ENCODE data around the gene IGFL2.

DNA sequence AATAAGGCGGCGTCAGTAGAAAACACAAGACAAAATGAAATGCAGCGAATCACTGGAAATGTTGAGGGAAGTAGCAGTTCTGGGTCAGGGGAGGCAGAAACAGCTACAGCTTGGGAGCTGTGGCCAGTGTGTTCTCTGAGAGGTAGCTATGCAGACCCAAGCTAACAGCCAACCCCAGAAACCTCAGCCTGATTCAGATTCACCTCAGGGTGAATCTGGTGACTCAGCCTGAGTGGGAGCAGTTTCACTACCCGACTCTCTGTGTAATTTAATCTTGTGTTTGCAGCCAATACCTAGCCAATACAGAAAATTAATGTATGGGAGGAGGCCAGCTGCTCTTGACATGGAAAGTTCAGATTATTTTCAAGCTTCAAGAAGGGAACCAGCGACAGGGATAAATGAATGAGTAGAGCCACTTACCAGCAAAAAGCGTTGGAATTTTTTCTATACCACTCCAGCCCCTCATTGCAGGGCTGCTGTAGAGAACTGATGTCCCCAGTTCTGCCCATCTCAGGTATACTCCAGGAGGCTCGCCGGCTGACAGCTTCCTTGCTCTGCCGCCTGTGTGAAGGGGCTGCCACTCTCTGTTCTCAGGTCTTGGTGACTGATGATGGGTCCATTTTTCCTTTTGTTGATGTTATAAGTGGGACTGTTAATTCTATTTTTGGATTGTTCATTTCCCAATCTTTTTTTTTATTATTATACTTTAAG is 32.5 kb upstream of the IGFL2 start:
- TF ChIP-seq, protein P1, sequence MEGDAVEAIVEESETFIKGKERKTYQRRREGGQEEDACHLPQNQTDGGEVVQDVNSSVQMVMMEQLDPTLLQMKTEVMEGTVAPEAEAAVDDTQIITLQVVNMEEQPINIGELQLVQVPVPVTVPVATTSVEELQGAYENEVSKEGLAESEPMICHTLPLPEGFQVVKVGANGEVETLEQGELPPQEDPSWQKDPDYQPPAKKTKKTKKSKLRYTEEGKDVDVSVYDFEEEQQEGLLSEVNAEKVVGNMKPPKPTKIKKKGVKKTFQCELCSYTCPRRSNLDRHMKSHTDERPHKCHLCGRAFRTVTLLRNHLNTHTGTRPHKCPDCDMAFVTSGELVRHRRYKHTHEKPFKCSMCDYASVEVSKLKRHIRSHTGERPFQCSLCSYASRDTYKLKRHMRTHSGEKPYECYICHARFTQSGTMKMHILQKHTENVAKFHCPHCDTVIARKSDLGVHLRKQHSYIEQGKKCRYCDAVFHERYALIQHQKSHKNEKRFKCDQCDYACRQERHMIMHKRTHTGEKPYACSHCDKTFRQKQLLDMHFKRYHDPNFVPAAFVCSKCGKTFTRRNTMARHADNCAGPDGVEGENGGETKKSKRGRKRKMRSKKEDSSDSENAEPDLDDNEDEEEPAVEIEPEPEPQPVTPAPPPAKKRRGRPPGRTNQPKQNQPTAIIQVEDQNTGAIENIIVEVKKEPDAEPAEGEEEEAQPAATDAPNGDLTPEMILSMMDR (IDR thresholded peaks at IDR 0.05) = no peak
- no peak for TF ChIP-seq POLR2A (IDR thresholded peaks at IDR 0.05)
